ENCODE data around the gene FZD7. TPM values are rescaled to one million over a fixed set of nuclear protein-coding genes. Genes with fewer than 3 reads are reported as not detected.
A peak's percentile ranks its signal among the peaks of the same experiment; 100 is the strongest.

Gene FZD7
- total RNA-seq, 4 donors from 2014 or later, result 3.8 to 24.7 (median 10.1) TPM

DNA sequence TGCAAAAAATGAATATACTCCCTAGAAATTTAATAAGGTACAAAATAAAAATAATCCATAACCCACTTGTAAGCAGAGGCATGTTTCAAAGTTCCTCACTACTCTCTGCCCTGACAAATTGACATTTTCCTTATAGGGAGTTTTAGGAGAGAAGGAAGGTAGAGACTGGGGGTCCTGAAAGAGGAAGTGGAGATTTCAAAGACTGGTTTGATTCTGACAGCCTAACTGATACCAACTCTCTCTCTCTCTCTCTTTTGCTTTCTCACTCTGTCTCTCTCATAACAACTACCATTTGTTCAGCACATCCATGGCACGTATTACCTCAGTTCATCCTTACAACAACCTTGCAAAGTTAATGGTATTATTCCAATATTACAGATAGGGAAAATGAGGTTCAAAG is 18.6 kb downstream of the FZD7 start:
- TF ChIP-seq CTCF (IDR thresholded peaks at IDR 0.05), result no peak
- ATAC-seq (ENCODE audit: low FRiP score) (no peak), DNase-seq (ENCODE audit: low spot score) (no peak)

- DNase-seq (ENCODE audit: low spot score), result no peak
- ATAC-seq (ENCODE audit: low FRiP score), result no peak
- TF ChIP-seq CTCF (IDR thresholded peaks at IDR 0.05), result no peak
Observed at GRCh38 chr2:202054679-202055078, 21.0 kb downstream of the FZD7 start.

GRCh38 chr2:202056611-202057010 is 23.0 kb downstream of the FZD7 start:
- no peak for ATAC-seq (ENCODE audit: low FRiP score)
- no peak for DNase-seq (ENCODE audit: low spot score)
- TF ChIP-seq CTCF (IDR thresholded peaks at IDR 0.05), result no peak

- ATAC-seq (ENCODE audit: low FRiP score), result no peak
Observed at GRCh38 chr2:202060218-202060617, 26.6 kb downstream of the FZD7 start.

GRCh38 chr2:202061695-202062094 is 28.0 kb downstream of the FZD7 start:
- DNase-seq (ENCODE audit: low spot score) (no peak), ATAC-seq (ENCODE audit: low FRiP score) (no peak)
- TF ChIP-seq CTCF (IDR thresholded peaks at IDR 0.05), result no peak

More at GRCh38 chr2:202060218-202060617, 26.6 kb downstream of the FZD7 start:
- TF ChIP-seq CTCF (IDR thresholded peaks at IDR 0.05), result no peak
- DNase-seq (ENCODE audit: low spot score), result no peak

DNA sequence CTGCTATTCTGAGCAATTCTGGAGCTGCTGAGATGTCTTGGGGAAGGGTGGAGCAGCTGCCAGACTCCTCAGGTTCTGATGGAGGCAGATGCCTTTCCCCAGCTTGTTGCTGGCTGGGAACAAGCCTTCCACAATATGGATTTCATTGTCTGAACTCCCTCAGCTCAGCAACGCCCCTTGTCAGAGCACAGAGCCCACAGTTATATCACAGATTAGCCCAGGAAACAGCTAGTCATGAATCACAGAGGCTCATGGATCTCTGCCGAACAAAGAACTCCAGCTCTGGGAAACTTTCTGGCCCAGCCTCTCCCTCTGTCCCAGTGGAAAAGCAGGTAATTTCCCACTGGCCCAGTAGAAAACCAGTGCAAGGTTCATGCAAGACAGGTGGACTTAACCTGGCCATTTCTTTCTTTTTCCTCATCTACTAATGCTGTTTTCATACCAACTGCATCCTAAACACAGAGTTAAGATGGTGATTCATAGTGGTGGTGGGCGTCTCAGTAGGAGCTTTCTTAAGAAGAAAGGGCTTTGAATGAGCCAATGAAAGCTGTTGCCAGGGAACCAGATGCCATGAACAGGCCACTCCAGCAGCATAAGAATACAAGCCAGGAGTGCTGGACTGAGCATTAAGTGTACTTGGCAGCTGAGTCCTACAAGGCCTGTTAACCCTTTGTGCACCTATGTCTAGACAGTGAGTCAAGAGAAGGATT is 30.7 kb downstream of the FZD7 start:
- ATAC-seq (ENCODE audit: low FRiP score) (peak; percentile 89), DNase-seq (ENCODE audit: low spot score) (no peak)
- TF ChIP-seq CTCF (IDR thresholded peaks at IDR 0.05), result no peak

DNA sequence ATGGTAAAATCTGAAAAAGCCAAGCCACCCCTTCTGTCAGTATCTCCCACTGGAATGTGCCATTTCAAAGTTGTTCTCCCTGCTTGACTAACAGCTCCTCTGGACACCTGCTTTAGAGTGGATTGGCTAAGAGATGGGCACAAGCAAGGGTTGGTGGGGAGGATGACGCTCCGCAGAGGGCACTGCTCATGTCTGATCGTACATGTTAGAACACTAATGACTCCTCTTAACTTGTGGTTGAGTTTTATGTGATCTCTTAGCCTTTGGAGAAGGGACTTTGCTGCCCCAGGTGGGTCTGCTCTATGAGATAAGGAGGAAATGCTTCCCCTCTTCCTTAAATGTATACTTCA is 31.2 kb downstream of the FZD7 start:
- ATAC-seq (ENCODE audit: low FRiP score), result no peak

More for the DNA sequence above, 31.2 kb downstream of the FZD7 start:
- DNase-seq (ENCODE audit: low spot score), result no peak
- no peak for TF ChIP-seq CTCF (IDR thresholded peaks at IDR 0.05)

Data from omental fat pad (tissue), 4 donors.